ENCODE data around the gene BRINP1.

The BRINP1 gene

DNA sequence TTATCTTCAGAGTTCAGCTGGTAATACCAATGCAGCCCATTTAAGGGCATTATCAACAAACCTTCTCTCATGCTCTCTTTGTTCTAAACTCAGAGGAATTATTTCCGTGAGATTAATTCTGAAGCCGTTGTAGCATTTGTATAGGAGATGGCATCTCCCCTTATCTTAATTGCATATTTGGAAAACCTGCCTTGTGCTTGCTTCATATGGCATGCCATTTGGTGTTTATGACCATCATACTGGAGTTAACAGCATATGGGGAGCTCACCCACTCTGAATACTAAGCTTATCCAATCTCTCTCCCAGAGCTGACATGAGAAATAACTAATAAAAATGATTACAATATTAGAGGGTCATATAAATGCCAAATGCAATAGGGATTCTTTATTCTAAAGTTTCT, 243.2 kb downstream of the BRINP1 start:
- no peak for DNase-seq (ENCODE audit: low spot score)

DNA sequence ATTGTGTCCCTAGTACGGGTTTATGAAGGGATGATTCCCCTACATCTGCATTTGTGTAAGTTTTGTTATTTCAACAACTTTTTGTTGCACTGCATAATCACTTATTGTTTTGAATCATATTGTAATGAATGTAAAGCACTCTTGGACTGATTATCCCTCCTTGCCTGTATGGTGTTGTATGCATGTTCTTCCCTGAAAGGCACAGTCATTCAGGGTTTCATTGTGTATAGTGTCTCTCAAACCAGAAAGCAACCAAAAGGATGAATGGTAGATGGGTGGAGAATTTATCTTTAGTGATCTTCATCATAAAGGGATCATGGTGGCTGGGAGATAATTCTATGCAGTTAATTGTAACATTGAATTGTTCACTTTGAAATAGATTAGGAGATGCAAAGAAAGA, 247.3 kb downstream of the BRINP1 start:
- DNase-seq (ENCODE audit: low spot score) = no peak

DNA sequence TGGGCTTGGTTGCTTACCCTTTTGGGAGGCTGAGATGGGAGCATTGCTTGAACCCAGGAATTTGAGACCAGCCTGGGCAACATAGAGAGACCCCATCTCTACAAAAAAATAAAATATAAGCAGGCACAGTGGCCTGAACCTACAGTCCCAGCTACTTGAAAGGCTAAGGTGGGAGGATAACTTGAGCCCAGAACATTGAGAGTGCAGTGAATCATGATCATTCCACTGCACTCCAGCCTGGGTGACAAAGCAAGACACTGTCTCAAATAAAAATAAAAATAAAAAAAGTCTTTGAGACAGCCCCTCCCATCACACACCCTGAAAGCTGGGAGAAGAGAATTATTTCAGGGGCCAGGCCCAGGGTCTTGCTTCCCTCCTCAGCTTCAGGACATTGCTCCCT, 251.8 kb downstream of the BRINP1 start:
- no peak for DNase-seq (ENCODE audit: low spot score)
